A549 (cell line): Measurements from ENCODE around the gene TEAD4.

Experiments
- CTCF ChIP-seq: fragments of >200 bp; sonication (Bioruptor Twin); formaldehyde crosslinking; IDR thresholded peaks from 3 replicates; pipeline ENCODE4 v1.5.1; 2016
- EHF ChIP-seq: fragments of 250-450 bp; sonication (Bioruptor Pico); IDR thresholded peaks from 2 replicates; pipeline ENCODE4 v1.5.0; 2020; ENCODE audit warnings: mild to moderate bottlenecking

GRCh38 chr12:2930865-2931264, 28.3 kb upstream of the TEAD4 start:
- no peak for TF ChIP-seq CTCF
- no peak for TF ChIP-seq EHF (CRISPR knock-in tag)
